Kidney (tissue), 14 donors: Measurements from ENCODE around the gene AFAP1L2. TPM values are rescaled to one million over a fixed set of nuclear protein-coding genes. Genes with fewer than 3 reads are reported as not detected.

Experiments used
- DNase-seq, 5 donors: peaks; one replicate each; pipeline ENCODE4 v3.0.0-alpha.2; 2013 to 2020
- FAIRE-seq: peaks from 2 replicates; lab custom pipeline; 2012; peaks lifted over from hg19 to GRCh38; lab: Jason Lieb, UNC
- H3K27ac ChIP-seq, 2 donors: one replicate each; pipeline ENCODE4 v1.7.0; 2013; ENCODE audit warnings: low read depth in 2 of 2, low read length in 2 of 2, inconsistent platforms in 1 of 2
- H3K27me3 ChIP-seq: one replicate; pipeline ENCODE4 v1.7.1; 2013; ENCODE audit warnings: low read length, inconsistent platforms; ENCODE audit not compliant: control insufficient read depth, insufficient read depth
- H3K36me3 ChIP-seq, 3 donors: one replicate each; pipeline versions ENCODE4 v1.7.0 to v1.7.1; 2013; ENCODE audit warnings: low read length in 3 of 3, control low read depth in 1 of 3, inconsistent platforms in 1 of 3; ENCODE audit not compliant: insufficient read depth in 3 of 3, control insufficient read depth in 2 of 3
- H3K4me1 ChIP-seq, 3 donors: one replicate each; pipeline versions ENCODE4 v1.7.0 to v1.7.1; 2013; ENCODE audit warnings: low read length in 3 of 3, inconsistent platforms in 1 of 3, low read depth in 1 of 3; ENCODE audit not compliant: control insufficient read depth in 2 of 3, insufficient read depth in 2 of 3
- H3K4me3 ChIP-seq, 3 donors: one replicate each; pipeline versions ENCODE4 v1.7.0 to v1.8.1; 2013; ENCODE audit warnings: low read length in 3 of 3, control low read depth in 1 of 3, inconsistent platforms in 1 of 3
- H3K9ac ChIP-seq, 3 donors: one replicate each; pipeline versions ENCODE4 v1.7.0 to v1.7.1; 2013; ENCODE audit warnings: low read length in 3 of 3, control low read depth in 1 of 3, inconsistent platforms in 1 of 3
- H3K9me3 ChIP-seq, 3 donors: one replicate each; pipeline versions ENCODE4 v1.7.0 to v1.7.1; 2013; ENCODE audit warnings: low read length in 3 of 3, control low read depth in 1 of 3, inconsistent platforms in 1 of 3; ENCODE audit not compliant: control insufficient read depth in 2 of 3, insufficient read depth in 1 of 3
- intact Hi-C: fragments of 100-400 bp; cut with DNase I; formaldehyde crosslinking; loops from one replicate; pipeline ENCODE4 v1.11.1; 2022
- polyA plus RNA-seq: library from polyadenylated mRNA; stranded (reverse); fragments of 350-450 nt; fragmentation: Illumina TruSeq; extraction: RNeasy Lipid Tissue Mini Kit (QIAGEN cat#74804); gene quantifications from one replicate; pipeline ENCODE4 v1.2.3, GENCODE V29; 2014; ENCODE audit warnings: low read depth, low replicate concordance; ENCODE audit not compliant: insufficient read depth
- total RNA-seq: library from RNA; stranded (reverse); fragmentation: NEBNext Ultra II Directional; extraction: Animal tissue kit (Norgen Biotek cat#: 25700); gene quantifications from one replicate; pipeline ENCODE4 v1.2.1, GENCODE V29; 2021
- TF ChIP-seq, protein P1 (sequence below): IDR thresholded peaks from 3 replicates; pipeline ENCODE4 v1.5.1; 2012; ENCODE audit warnings: mild to moderate bottlenecking, moderate library complexity, borderline replicate concordance; ENCODE audit not compliant: insufficient read depth; ENCODE audit errors: extremely low read depth
- donor health status: control.
- donor health status: control.
- donor health status: control.
- donor health status: control.
- donor health status: control.
- donor health status: DM: yes; HTN: yes; CAD: no.
- donor health status: Normal renal cell carcinoma (clear cell type).

AFAP1L2 gene
- total and polyA plus RNA-seq, 2 donors from 2014 or later: 19.8 to 24.0 TPM

DNA sequence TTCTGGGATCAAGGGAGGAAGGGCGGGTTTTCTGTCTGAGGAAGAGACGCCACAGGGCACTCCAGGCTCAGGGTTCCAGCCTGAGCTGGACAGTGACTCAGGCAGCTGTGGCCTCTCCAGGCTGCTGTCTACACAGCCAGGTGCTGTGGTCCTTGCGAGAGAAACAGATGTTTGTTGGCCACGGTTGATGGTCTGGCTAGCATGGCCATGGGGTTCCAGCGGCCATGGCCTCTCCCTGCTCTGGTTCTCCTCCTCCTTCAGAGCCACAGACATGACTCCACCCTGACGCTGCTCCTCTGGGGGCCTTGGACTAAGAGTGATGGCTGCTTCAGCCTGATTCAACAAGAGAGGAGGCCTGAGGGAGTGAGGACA lies 75.9 kb downstream of the AFAP1L2 start:
- DNase-seq: no peak
- Histone ChIP-seq H3K4me3 (no peak overlapping the region), H3K9me3 (no peaks in the 10 kb centered on the region), H3K4me1 (peaks cover 0 to 7% (median 7%) of the 10 kb centered on the region in 3 donors), H3K9ac (no peak overlapping the region), H3K36me3 (peaks cover 0 to 4% (median 0%) of the 10 kb centered on the region in 3 donors), H3K27ac (no peak overlapping the region), H3K27me3 (no peaks in the 10 kb centered on the region)
- TF ChIP-seq, protein P1, sequence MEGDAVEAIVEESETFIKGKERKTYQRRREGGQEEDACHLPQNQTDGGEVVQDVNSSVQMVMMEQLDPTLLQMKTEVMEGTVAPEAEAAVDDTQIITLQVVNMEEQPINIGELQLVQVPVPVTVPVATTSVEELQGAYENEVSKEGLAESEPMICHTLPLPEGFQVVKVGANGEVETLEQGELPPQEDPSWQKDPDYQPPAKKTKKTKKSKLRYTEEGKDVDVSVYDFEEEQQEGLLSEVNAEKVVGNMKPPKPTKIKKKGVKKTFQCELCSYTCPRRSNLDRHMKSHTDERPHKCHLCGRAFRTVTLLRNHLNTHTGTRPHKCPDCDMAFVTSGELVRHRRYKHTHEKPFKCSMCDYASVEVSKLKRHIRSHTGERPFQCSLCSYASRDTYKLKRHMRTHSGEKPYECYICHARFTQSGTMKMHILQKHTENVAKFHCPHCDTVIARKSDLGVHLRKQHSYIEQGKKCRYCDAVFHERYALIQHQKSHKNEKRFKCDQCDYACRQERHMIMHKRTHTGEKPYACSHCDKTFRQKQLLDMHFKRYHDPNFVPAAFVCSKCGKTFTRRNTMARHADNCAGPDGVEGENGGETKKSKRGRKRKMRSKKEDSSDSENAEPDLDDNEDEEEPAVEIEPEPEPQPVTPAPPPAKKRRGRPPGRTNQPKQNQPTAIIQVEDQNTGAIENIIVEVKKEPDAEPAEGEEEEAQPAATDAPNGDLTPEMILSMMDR: no peak
- FAIRE-seq: no peak
- intact Hi-C loops: no loop called here

GRCh38 chr10:114327537-114328440 lies 76.5 kb downstream of the AFAP1L2 start:
- H3K27ac ChIP-seq: no peak overlapping the region
- intact Hi-C loops: no loop called here
- peaks cover 0 to 9% (median 0%) of the 10 kb centered on the region in 3 donors for H3K36me3 ChIP-seq
- FAIRE-seq (no peak), DNase-seq (peak in 1 of 5 donors; percentile 52)
- H3K27me3 ChIP-seq: no peaks in the 10 kb centered on the region
- H3K4me1 ChIP-seq: peaks cover 0 to 7% (median 7%) of the 10 kb centered on the region in 3 donors
- H3K9me3 ChIP-seq: no peaks in the 10 kb centered on the region
- TF ChIP-seq, protein P1: no peak
- H3K9ac ChIP-seq: no peak overlapping the region
- no peak overlapping the region for H3K4me3 ChIP-seq

- Histone ChIP-seq H3K9ac (no peak overlapping the region), H3K27ac (no peak overlapping the region), H3K36me3 (peaks cover 0 to 13% (median 0%) of the 10 kb centered on the region in 3 donors), H3K27me3 (no peaks in the 10 kb centered on the region), H3K4me3 (no peak overlapping the region), H3K4me1 (no peaks in the 10 kb centered on the region), H3K9me3 (no peaks in the 10 kb centered on the region)
- FAIRE-seq: no peak
- DNase-seq: no peak
- TF ChIP-seq, protein P1: no peak
- intact Hi-C loops: no loop called here
Measured at GRCh38 chr10:114326795-114327194, 77.5 kb downstream of the AFAP1L2 start.
